Caco-2 (cell line): Measurements from ENCODE around the gene COA5. TPM values are rescaled to one million over a fixed set of nuclear protein-coding genes. Genes with fewer than 3 reads are reported as not detected.

Source experiments
- BruUV-seq: library from RNA; stranded (reverse); fragments of 400-500 nt; replicated peaks from 2 replicates; lab custom pipeline; 2021; lab: Mats Ljungman, UMichigan
- CTCF ChIA-PET: fragments of 300-600 bp; sonication (Branson Sonifier 250); formaldehyde crosslinking; loops from one replicate; lab custom pipeline; 2022; ENCODE audit warnings: antibody characterized with exemption; lab: Charles Lee
- POLR2A ChIA-PET: fragments of 300-600 bp; sonication (Branson Sonifier 250); formaldehyde crosslinking; loops from one replicate; lab custom pipeline; 2022; ENCODE audit warnings: antibody characterized with exemption; lab: Charles Lee
- DNase-seq, 2 experiments: peaks; one replicate each; pipeline versions ENCODE4 v3.0.0 to v3.0.0-alpha.2; 2020 to 2022
- H3K27me3 ChIP-seq: replicated peaks from 2 replicates; pipeline ENCODE4 v1.6.0; 2011; ENCODE audit warnings: low read length; ENCODE audit not compliant: control insufficient read depth, insufficient read depth
- H3K36me3 ChIP-seq: 2 replicates; pipeline ENCODE4 v1.5.1; 2011; ENCODE audit warnings: low read length; ENCODE audit not compliant: control insufficient read depth, insufficient read depth
- H3K4me1 ChIP-seq: fragments of 250-450 bp; sonication (Bioruptor Pico); 2 replicates; pipeline ENCODE4 v1.5.1; 2020; ENCODE audit warnings: mild to moderate bottlenecking
- H3K4me3 ChIP-seq: 2 replicates; pipeline ENCODE4 v1.5.1; 2011; ENCODE audit warnings: low read depth, mild to moderate bottlenecking, control low read depth, low read length
- H3K9me3 ChIP-seq: fragments of 250-450 bp; sonication (Bioruptor Pico); 2 replicates; pipeline ENCODE4 v1.5.1; 2020; ENCODE audit warnings: mild to moderate bottlenecking, moderate library complexity
- H3K27ac Mint-ChIP-seq: one replicate; pipeline ENCODE4 v1.8.0; 2022; ENCODE audit warnings: mixed read lengths; ENCODE audit not compliant: unreplicated experiment
- H3K27me3 Mint-ChIP-seq: one replicate; pipeline ENCODE4 v1.8.0; 2022; ENCODE audit warnings: mixed read lengths; ENCODE audit not compliant: insufficient read depth, unreplicated experiment
- H3K36me3 Mint-ChIP-seq: one replicate; pipeline ENCODE4 v1.8.0; 2022; ENCODE audit warnings: mild to moderate bottlenecking, mixed read lengths; ENCODE audit not compliant: insufficient read depth, unreplicated experiment
- H3K4me1 Mint-ChIP-seq: one replicate; pipeline ENCODE4 v1.8.0; 2022; ENCODE audit warnings: low read depth, mixed read lengths; ENCODE audit not compliant: unreplicated experiment
- H3K4me3 Mint-ChIP-seq: one replicate; pipeline ENCODE4 v1.8.0; 2022; ENCODE audit warnings: mild to moderate bottlenecking, moderate library complexity, mixed read lengths; ENCODE audit not compliant: unreplicated experiment
- H3K9me3 Mint-ChIP-seq: one replicate; pipeline ENCODE4 v1.8.0; 2022; ENCODE audit warnings: mixed read lengths; ENCODE audit not compliant: unreplicated experiment
- intact Hi-C: fragments of 100-400 bp; cut with micrococcal nuclease; formaldehyde crosslinking; loops from one replicate; pipeline ENCODE4 v1.10.0; 2022; ENCODE audit not compliant: unreplicated experiment
- total RNA-seq: library from RNA; stranded (reverse); gene quantifications from 2 replicates; pipeline ENCODE4 v1.2.3, GENCODE V29; 2022
- TF ChIP-seq, protein P1 (sequence below), 2 experiments: fragments of 200-600 bp in 1 of 2; IDR thresholded peaks; 1 replicate in 1 of 2; 2 replicates in 1 of 2; pipeline versions ENCODE4 v1.5.1 to v1.8.0; 2011 to 2022; ENCODE audit warnings: antibody characterized with exemption in 1 of 2, control low read depth in 1 of 2, inconsistent platforms in 1 of 2, low read depth in 1 of 2, low read length in 1 of 2, mild to moderate bottlenecking in 1 of 2, moderate library complexity in 1 of 2; ENCODE audit not compliant: insufficient read depth in 1 of 2, severe bottlenecking in 1 of 2, unreplicated experiment in 1 of 2

The COA5 gene
- total RNA-seq, 1 experiment from 2014 or later, result 35.7 TPM

- Histone ChIP-seq H3K4me3 (no peak overlapping the region), H3K9me3 (no peaks in the 10 kb centered on the region), H3K36me3 (no peaks in the 10 kb centered on the region; the same call in 1 of the 2 replicates), H3K4me1 (no peaks in the 10 kb centered on the region), H3K27me3 (no peaks in the 10 kb centered on the region)
- ChIA-PET CTCF (no interaction called here), POLR2A (no interaction called here)
- Mint-ChIP-seq H3K9me3 (no peaks in the 10 kb centered on the region), H3K27ac (no peak overlapping the region), H3K36me3 (peaks cover 9% of the 10 kb centered on the region), H3K4me3 (no peak overlapping the region), H3K27me3 (no peaks in the 10 kb centered on the region), H3K4me1 (no peaks in the 10 kb centered on the region)
- DNase-seq, result no peak
- BruUV-seq, result no TSS peak
- TF ChIP-seq, protein P1, sequence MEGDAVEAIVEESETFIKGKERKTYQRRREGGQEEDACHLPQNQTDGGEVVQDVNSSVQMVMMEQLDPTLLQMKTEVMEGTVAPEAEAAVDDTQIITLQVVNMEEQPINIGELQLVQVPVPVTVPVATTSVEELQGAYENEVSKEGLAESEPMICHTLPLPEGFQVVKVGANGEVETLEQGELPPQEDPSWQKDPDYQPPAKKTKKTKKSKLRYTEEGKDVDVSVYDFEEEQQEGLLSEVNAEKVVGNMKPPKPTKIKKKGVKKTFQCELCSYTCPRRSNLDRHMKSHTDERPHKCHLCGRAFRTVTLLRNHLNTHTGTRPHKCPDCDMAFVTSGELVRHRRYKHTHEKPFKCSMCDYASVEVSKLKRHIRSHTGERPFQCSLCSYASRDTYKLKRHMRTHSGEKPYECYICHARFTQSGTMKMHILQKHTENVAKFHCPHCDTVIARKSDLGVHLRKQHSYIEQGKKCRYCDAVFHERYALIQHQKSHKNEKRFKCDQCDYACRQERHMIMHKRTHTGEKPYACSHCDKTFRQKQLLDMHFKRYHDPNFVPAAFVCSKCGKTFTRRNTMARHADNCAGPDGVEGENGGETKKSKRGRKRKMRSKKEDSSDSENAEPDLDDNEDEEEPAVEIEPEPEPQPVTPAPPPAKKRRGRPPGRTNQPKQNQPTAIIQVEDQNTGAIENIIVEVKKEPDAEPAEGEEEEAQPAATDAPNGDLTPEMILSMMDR (IDR thresholded peaks at IDR 0.05; ENCODE audit: insufficient read depth in 1 of 2, low read depth in 1 of 2, low read length in 1 of 2, severe bottlenecking in 1 of 2, unreplicated experiment in 1 of 2), result no peak
- intact Hi-C loops, result no loop called here
Observed at GRCh38 chr2:98565941-98566340, 42.4 kb downstream of the COA5 start.

DNA sequence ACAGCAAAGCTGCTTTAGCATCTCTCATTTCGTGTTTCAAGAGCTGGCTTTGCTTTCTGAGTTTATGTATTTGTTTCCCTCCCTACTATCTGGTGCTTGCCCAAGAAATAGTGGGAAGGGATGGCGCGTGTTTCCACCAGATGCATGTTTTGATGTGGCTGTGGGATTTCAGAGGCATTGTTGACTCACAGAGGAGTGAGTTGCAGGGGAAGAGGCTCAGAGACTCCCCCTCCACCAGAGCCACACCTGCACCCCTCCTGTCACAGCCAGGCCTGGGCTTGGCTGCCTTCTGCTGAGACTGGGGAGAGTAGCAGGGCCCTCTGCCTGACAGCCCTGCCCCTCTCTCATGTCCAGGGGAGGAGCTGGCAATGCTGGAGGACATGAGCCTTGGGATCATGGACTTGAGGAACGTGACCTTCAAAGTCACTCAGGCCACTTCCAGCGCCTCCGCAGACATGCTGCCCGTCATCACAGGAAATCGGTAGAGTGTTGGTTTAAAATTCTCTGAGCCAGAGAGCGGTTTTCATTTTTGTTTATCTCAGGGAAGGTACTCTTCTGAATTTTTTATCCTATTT, 42.9 kb downstream of the COA5 start:
- TF ChIP-seq, protein P1 (IDR thresholded peaks at IDR 0.05; ENCODE audit: insufficient read depth in 1 of 2, low read depth in 1 of 2, low read length in 1 of 2, severe bottlenecking in 1 of 2, unreplicated experiment in 1 of 2), result no peak
- ChIA-PET POLR2A (no interaction called here), CTCF (interaction anchor here (0.6 kb wide), 1 partner anchor 137 kb away, joined by 3 read pairs; no protein-coding TSS in a partner anchor)
- Histone ChIP-seq H3K27me3 (no peaks in the 10 kb centered on the region), H3K9me3 (no peaks in the 10 kb centered on the region), H3K4me1 (no peaks in the 10 kb centered on the region), H3K36me3 (no peaks in the 10 kb centered on the region; the same call in 1 of the 2 replicates), H3K4me3 (no peak overlapping the region)
- Mint-ChIP-seq H3K27me3 (no peaks in the 10 kb centered on the region), H3K36me3 (peaks cover 11% of the 10 kb centered on the region), H3K4me1 (no peaks in the 10 kb centered on the region), H3K9me3 (no peaks in the 10 kb centered on the region), H3K27ac (no peak overlapping the region), H3K4me3 (no peak overlapping the region)
- no peak for DNase-seq
- no TSS peak for BruUV-seq
- intact Hi-C loops, result no loop called here

DNA sequence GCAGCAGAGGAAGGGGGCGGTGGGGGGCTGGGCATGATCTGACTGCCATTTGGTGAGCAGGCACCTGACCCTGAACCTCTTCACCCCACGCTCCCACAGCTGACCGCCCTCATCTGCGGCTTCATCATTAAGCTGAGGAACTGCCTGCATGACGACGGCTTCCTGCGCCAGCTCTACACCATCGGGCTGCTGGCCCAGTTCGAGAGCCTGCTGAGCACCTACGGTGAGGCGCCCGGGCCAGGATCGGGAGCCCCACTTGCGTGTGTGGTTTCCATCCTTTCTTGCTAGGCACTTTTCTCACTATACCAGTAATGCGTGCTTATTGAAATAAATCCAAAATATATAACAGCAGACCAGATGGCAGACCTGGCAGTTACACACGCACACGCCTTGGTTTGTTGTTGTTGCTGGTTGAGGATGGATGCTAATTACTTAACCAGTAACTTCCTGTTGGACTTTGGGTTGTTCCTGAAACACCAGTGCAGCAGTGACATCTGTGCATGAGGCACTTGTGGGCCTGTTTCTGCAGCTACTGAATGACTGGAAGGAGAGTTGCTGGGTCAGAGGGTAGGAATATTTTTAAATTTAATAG, 43.7 kb downstream of the COA5 start:
- H3K9me3 Mint-ChIP-seq, result no peaks in the 10 kb centered on the region
- H3K27ac Mint-ChIP-seq, result no peak overlapping the region
- Histone ChIP-seq H3K36me3 (no peaks in the 10 kb centered on the region; the same call in 1 of the 2 replicates), H3K4me3 (no peak overlapping the region), H3K4me1 (no peaks in the 10 kb centered on the region), H3K27me3 (no peaks in the 10 kb centered on the region), H3K9me3 (no peaks in the 10 kb centered on the region)
- no peaks in the 10 kb centered on the region for H3K4me1 Mint-ChIP-seq
- TF ChIP-seq, protein P1 (IDR thresholded peaks at IDR 0.05; ENCODE audit: insufficient read depth in 1 of 2, low read depth in 1 of 2, low read length in 1 of 2, severe bottlenecking in 1 of 2, unreplicated experiment in 1 of 2), result no peak
- H3K27me3 Mint-ChIP-seq, result no peaks in the 10 kb centered on the region
- no TSS peak for BruUV-seq
- ChIA-PET CTCF (no interaction called here), POLR2A (no interaction called here)
- no peak overlapping the region for H3K4me3 Mint-ChIP-seq
- no peak for DNase-seq
- H3K36me3 Mint-ChIP-seq, result peaks cover 7% of the 10 kb centered on the region
- intact Hi-C loops, result no loop called here
